GM23248 (cell line): ENCODE results near the gene GRIA3. TPM values are rescaled to one million over a fixed set of nuclear protein-coding genes. Genes with fewer than 3 reads are reported as not detected.
A peak's percentile ranks its signal among the peaks of the same experiment; 100 is the strongest.

Experiments
- DNase-seq: peaks from one replicate; pipeline ENCODE4 v3.0.0-alpha.2; 2015
- H2AFZ ChIP-seq: fragments of 200-600 bp; sonication (generic); 2 replicates; pipeline ENCODE4 v1.6.1; 2016; ENCODE audit warnings: antibody characterized with exemption
- H3F3A ChIP-seq: fragments of 200-600 bp; sonication (generic); 2 replicates; pipeline ENCODE4 v1.6.1; 2016; ENCODE audit warnings: mild to moderate bottlenecking, antibody characterized with exemption, mixed run types; ENCODE audit not compliant: insufficient read depth
- H3K27ac ChIP-seq: fragments of 200-600 bp; sonication (generic); 2 replicates; pipeline ENCODE4 v1.5.1; 2016; ENCODE audit warnings: mild to moderate bottlenecking
- H3K27me3 ChIP-seq: fragments of 200-600 bp; sonication (generic); replicated peaks from 2 replicates; pipeline ENCODE4 v1.6.1; 2016; ENCODE audit warnings: mild to moderate bottlenecking; ENCODE audit not compliant: insufficient read depth
- H3K36me3 ChIP-seq: fragments of 200-600 bp; sonication (generic); 2 replicates; pipeline ENCODE4 v1.6.1; 2016; ENCODE audit warnings: low read depth, mild to moderate bottlenecking
- H3K4me1 ChIP-seq: fragments of 200-600 bp; sonication (generic); 2 replicates; pipeline ENCODE4 v1.6.1; 2016; ENCODE audit warnings: mild to moderate bottlenecking; ENCODE audit not compliant: insufficient read depth
- H3K4me2 ChIP-seq: fragments of 200-600 bp; sonication (generic); one replicate; pipeline ENCODE4 v1.6.1; 2016; ENCODE audit warnings: mild to moderate bottlenecking; ENCODE audit not compliant: unreplicated experiment
- H3K4me3 ChIP-seq: fragments of 200-600 bp; sonication (generic); 2 replicates; pipeline ENCODE4 v1.5.1; 2016; ENCODE audit warnings: mild to moderate bottlenecking
- H3K79me2 ChIP-seq: fragments of 200-600 bp; sonication (generic); 2 replicates; pipeline ENCODE4 v1.6.1; 2016; ENCODE audit warnings: mild to moderate bottlenecking; ENCODE audit not compliant: insufficient read depth
- H3K9ac ChIP-seq: fragments of 200-600 bp; sonication (generic); 2 replicates; pipeline ENCODE4 v1.6.1; 2016; ENCODE audit warnings: mild to moderate bottlenecking
- H3K9me2 ChIP-seq: fragments of 200-600 bp; sonication (generic); 2 replicates; pipeline ENCODE4 v1.6.1; 2016; ENCODE audit warnings: mixed run types, mild to moderate bottlenecking, moderate library complexity; ENCODE audit not compliant: insufficient read depth
- H3K9me3 ChIP-seq: fragments of 200-600 bp; sonication (generic); one replicate; pipeline ENCODE4 v1.6.1; 2017; ENCODE audit warnings: low read depth
- H4K20me1 ChIP-seq: fragments of 200-600 bp; sonication (generic); 2 replicates; pipeline ENCODE4 v1.6.0; 2016; ENCODE audit not compliant: insufficient read depth
- EZH2 ChIP-seq: fragments of 200-600 bp; sonication (generic); IDR thresholded peaks from 2 replicates; pipeline ENCODE4 v1.6.1; 2018; ENCODE audit warnings: antibody characterized with exemption, mild to moderate bottlenecking; ENCODE audit not compliant: insufficient read depth, poor library complexity, severe bottlenecking
- EZH2phosphoT487 ChIP-seq: fragments of 200-600 bp; sonication (generic); IDR thresholded peaks from 2 replicates; pipeline ENCODE4 v1.6.1; 2018; ENCODE audit warnings: antibody characterized with exemption, moderate library complexity, mild to moderate bottlenecking, low read depth; ENCODE audit not compliant: insufficient read depth
- WGBS, 2 experiments: methylation state at CpG; one replicate each; pipeline ENCODE4 v1.1.6; 2015 to 2017; ENCODE audit warnings: low lambda C conversion rate in 2 of 2, low coverage in 1 of 2; ENCODE audit errors: missing lambda C conversion rate in 2 of 2; 5-methylcytosine and 5-hydroxymethylcytosine counted together
- in situ Hi-C: fragments of 300-500 bp; cut with MboI; formaldehyde crosslinking; loops from 2 replicates; pipeline ENCODE4 v1.15.0; 2020
- polyA plus RNA-seq: library from polyadenylated mRNA; unstranded; fragments of >200 nt; fragmentation: Nextera tagmentation; extraction: Ambion mirVana; gene quantifications from 2 replicates; pipeline ENCODE4 v1.2.1, GENCODE V29; 2016
- total RNA-seq: library from RNA; depleted of rRNA; stranded (reverse); fragments of >200 nt; shearing (Covaris generic); gene quantifications from 2 replicates; pipeline ENCODE4 v1.2.3, GENCODE V29; 2014

Gene GRIA3
- total and polyA plus RNA-seq, 2 experiments from 2014 or later, result 36.0 to 52.4 TPM

- Histone ChIP-seq H3K4me3 (no peak overlapping the region), H3K9me2 (no peaks in the 10 kb centered on the region), H3K9me3 (no peaks in the 10 kb centered on the region), H3K36me3 (no peaks in the 10 kb centered on the region), H4K20me1 (no peaks in the 10 kb centered on the region), H3K79me2 (peaks cover 72% of the 10 kb centered on the region), H3K4me1 (peaks cover 30% of the 10 kb centered on the region), H3K27ac (peak overlapping the region; percentile 60), H3F3A (peaks cover 26% of the 10 kb centered on the region), H3K9ac (0 out of 2 replicates have a peak overlapping the region, but pooled peaks have one; percentile 33), H3K27me3 (no peaks in the 10 kb centered on the region), H2AFZ (no peak overlapping the region), H3K4me2 (no peak overlapping the region)
- in situ Hi-C loops, result no loop called here
- no peak for TF ChIP-seq EZH2phosphoT487
- no peak for TF ChIP-seq EZH2
- WGBS, 2 experiments, result 100% methylated on average over 2 of the region's 2 CpGs
- DNase-seq, result no peak
Observed at GRCh38 chrX:123217728-123218127, 33.6 kb downstream of the GRIA3 start.

DNA sequence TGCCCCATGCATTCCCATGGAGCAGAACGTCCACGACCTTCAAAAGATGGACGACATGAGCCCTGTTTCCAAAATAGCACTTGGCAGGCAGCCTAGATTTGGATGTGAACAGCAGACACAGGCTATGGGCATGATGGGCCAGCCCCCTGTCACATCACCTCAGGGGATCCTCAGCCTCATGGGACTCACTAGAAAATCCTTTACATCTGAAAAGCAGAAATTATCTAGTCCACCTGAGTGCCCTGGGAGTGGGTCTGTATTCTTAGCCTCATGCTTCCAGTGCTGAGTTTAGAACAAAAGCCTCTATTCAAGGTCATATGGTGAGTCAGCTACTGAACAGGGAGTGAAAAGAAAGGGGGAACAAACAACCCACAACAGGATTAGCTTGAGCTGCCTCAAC lies 35.8 kb downstream of the GRIA3 start:
- peaks cover 30% of the 10 kb centered on the region for H3K4me1 ChIP-seq
- H3K27ac ChIP-seq, result no peak overlapping the region
- peaks cover 64% of the 10 kb centered on the region for H3K79me2 ChIP-seq
- no peaks in the 10 kb centered on the region for H4K20me1 ChIP-seq
- no peak overlapping the region for H3K9ac ChIP-seq
- no peaks in the 10 kb centered on the region for H3K9me3 ChIP-seq
- H2AFZ ChIP-seq, result no peak overlapping the region
- no peak overlapping the region for H3K4me2 ChIP-seq
- in situ Hi-C loops, result no loop called here
- DNase-seq, result peak; percentile 18
- no peak overlapping the region for H3K4me3 ChIP-seq
- H3F3A ChIP-seq, result peaks cover 21% of the 10 kb centered on the region; the same call in 1 of the 2 replicates
- no peak for TF ChIP-seq EZH2phosphoT487
- no peak for TF ChIP-seq EZH2
- 83 to 90% methylated on average over 3 of the region's 3 CpGs for WGBS, 2 experiments
- H3K9me2 ChIP-seq, result no peaks in the 10 kb centered on the region
- no peaks in the 10 kb centered on the region for H3K36me3 ChIP-seq
- no peaks in the 10 kb centered on the region for H3K27me3 ChIP-seq

DNA sequence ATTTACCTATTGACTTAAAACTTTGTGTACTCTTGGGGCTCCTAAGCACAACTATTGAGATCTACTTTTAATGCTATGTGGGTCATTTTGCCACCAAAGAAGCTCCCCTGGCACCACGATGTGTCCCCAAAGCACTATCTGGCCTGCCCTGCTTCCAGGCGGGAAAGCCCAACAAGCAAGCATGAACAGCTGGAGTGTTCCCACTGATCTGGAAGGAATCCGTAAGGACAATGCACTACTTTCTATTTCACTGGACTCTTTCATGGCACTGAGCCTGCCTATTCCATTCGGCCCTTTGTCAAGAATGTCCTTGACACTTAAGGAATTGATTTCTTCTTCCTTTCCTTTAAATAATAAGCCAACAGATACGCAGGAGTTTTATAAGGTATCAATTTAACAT lies 38.8 kb downstream of the GRIA3 start:
- WGBS, 2 experiments, result 37 to 38% methylated on average over 5 of the region's 5 CpGs

DNA sequence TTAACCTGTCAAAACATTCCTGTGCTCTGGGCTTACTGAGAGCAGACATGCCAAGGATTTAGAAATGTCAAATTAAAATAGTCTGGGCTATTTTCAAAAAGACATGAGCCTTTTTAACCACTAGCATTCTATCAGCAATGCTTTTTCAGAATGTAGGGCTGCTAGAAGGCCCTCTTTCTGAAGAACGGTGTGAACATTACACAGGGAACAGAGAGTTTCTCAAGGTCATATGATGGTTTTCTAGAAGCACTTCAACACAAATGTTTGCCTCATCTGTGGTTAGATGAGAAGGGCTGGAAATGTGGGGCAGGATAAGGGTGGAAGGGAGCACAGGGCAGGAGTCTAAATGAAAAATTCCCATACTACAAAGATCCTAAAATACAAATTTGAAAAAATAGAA lies 39.3 kb downstream of the GRIA3 start:
- DNase-seq, result no peak
- WGBS, 2 experiments, result 21 to 40% methylated on average over 1 of the region's 1 CpG
- H3F3A ChIP-seq, result no peaks in the 10 kb centered on the region
- H3K4me1 ChIP-seq, result no peaks in the 10 kb centered on the region
- H3K9me2 ChIP-seq, result no peaks in the 10 kb centered on the region
- H3K27me3 ChIP-seq, result no peaks in the 10 kb centered on the region
- H3K27ac ChIP-seq, result no peak overlapping the region
- H3K4me3 ChIP-seq, result no peak overlapping the region
- no peak overlapping the region for H3K4me2 ChIP-seq
- no peaks in the 10 kb centered on the region for H3K36me3 ChIP-seq
- H3K79me2 ChIP-seq, result peaks cover 71% of the 10 kb centered on the region
- in situ Hi-C loops, result no loop called here
- TF ChIP-seq EZH2 (no peak), EZH2phosphoT487 (no peak)
- no peak overlapping the region for H3K9ac ChIP-seq
- no peak overlapping the region for H2AFZ ChIP-seq
- no peaks in the 10 kb centered on the region for H4K20me1 ChIP-seq
- H3K9me3 ChIP-seq, result no peaks in the 10 kb centered on the region

More for the DNA sequence above, 38.8 kb downstream of the GRIA3 start:
- Histone ChIP-seq H3K4me3 (no peak overlapping the region), H2AFZ (no peak overlapping the region), H3K36me3 (no peaks in the 10 kb centered on the region), H3K4me2 (no peak overlapping the region), H3F3A (0 out of 2 replicates have a peak, but pooled peaks cover under 1% of the 10 kb centered on the region), H3K79me2 (peaks cover 72% of the 10 kb centered on the region), H3K9me3 (no peaks in the 10 kb centered on the region), H3K9me2 (no peaks in the 10 kb centered on the region), H4K20me1 (no peaks in the 10 kb centered on the region), H3K9ac (no peak overlapping the region), H3K27ac (no peak overlapping the region), H3K4me1 (0 out of 2 replicates have a peak, but pooled peaks cover 1% of the 10 kb centered on the region), H3K27me3 (no peaks in the 10 kb centered on the region)
- DNase-seq, result no peak
- no peak for TF ChIP-seq EZH2
- TF ChIP-seq EZH2phosphoT487, result no peak
- in situ Hi-C loops, result no loop called here

DNA sequence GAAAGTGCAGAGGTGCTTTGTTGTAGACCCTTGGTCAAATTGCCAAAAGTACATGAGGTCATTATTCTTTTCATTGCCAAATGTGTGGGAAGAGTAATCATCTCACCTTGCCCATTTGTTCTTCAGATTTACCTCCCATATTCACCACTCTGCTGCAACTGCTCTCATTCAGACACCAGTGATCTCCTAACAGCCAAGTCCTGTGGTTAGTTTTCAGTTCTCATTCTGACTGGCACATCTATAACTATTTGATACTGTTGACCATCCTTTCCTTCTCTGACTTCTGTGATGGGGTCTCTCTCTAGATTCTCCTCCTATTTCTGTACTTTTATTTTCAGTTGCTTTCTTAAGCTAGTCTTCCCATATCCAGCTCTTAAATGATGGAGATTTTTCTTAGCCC lies 39.8 kb downstream of the GRIA3 start:
- Histone ChIP-seq H4K20me1 (no peaks in the 10 kb centered on the region), H3K27ac (no peak overlapping the region)

More for the DNA sequence above, 39.8 kb downstream of the GRIA3 start:
- Histone ChIP-seq H3K9ac (no peak overlapping the region), H3K4me2 (no peak overlapping the region), H3K36me3 (no peaks in the 10 kb centered on the region), H3K27me3 (no peaks in the 10 kb centered on the region), H3K4me1 (no peaks in the 10 kb centered on the region), H3F3A (no peaks in the 10 kb centered on the region), H3K4me3 (no peak overlapping the region), H3K9me2 (no peaks in the 10 kb centered on the region), H3K9me3 (no peaks in the 10 kb centered on the region), H2AFZ (no peak overlapping the region), H3K79me2 (peaks cover 71% of the 10 kb centered on the region)
- DNase-seq, result no peak
- no peak for TF ChIP-seq EZH2phosphoT487
- in situ Hi-C loops, result no loop called here
